ENCODE measurements around the gene DTNBP1.
A peak's percentile ranks its signal among the peaks of the same experiment; 100 is the strongest.
"Not testable (repeated sequence)": the region's sequence is repeated elsewhere in the genome, so short reads cannot be mapped to it uniquely, and the experiment has no call there.

The DTNBP1 gene

DNA sequence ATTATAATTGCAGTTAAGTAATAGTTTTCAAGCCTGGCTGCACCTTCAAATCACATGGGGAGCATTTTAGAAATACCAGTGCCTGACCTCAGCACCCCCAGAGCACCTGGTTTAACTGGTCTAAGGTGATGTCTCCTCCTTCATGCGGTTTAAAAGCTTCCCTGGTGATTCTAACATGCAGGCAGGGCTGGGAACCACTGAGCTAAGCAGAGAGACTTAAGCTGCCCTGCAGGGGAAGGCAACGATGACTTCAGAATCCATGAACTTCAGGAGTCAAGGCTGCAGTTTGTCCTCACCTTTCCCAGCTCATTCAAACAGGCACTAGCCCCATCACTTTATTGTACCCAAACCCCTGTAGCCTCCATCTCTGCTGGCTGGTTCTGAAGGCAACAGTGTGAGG is 6.1 kb upstream of the DTNBP1 start:
- no peak for DNase-seq (ENCODE audit: low read depth)

DNA sequence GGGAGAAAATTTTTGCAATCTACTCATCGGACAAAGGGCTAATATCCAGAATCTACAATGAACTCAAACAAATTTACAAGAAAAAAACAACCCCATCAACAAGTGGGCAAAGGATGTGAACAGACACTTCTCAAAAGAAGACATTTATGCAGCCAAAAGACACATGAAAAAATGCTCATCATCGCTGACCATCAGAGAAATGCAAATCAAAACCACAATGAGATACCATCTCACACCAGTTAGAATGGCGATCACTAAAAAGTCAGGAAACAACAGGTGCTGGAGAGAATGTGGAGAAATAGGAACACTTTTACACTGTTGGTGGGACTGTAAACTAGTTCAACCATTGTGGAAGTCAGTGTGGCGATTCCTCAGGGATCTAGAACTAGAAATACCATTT is 4.1 kb upstream of the DTNBP1 start:
- not testable (repeated sequence) for DNase-seq (ENCODE audit: low read depth)

GRCh38 chr6:15665237-15665636 is 2.4 kb upstream of the DTNBP1 start:
- no peak for DNase-seq (ENCODE audit: low read depth)

GRCh38 chr6:15663130-15663871 is 473 bp upstream of the DTNBP1 start:
- no peak for DNase-seq (ENCODE audit: low read depth)

GRCh38 chr6:15661853-15662325 is 939 bp downstream of the DTNBP1 start:
- DNase-seq (ENCODE audit: low read depth): no peak

GRCh38 chr6:15659181-15659580 is 3.6 kb downstream of the DTNBP1 start:
- no peak for DNase-seq (ENCODE audit: low read depth)

DNA sequence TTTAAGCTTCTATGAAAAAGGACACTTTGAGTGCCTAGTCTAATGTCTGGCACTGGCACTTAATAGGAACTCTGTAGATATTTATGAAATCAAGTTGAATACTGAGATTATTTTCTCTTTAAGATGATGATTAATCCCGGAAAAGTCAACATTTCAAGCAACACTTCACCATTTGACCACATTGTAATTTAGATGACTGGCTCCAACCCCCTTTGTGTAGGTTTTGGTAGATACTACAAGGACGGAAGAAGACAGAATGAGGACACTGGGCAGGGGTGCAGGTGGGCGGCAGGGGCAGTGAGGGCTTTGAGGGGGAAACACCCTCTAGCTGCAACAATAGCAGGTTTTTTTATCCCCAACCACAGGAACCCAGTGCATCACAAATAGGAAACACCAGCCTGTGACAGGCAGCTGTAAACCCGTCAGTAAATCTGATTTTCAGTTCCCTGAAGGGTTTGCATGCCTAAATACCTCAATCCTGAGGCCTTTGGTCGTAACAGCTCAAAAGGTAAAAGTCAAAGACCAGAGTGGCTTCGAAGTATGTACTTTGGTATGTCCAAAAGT is 4.6 kb downstream of the DTNBP1 start:
- no peak for DNase-seq (ENCODE audit: low read depth)

DNA sequence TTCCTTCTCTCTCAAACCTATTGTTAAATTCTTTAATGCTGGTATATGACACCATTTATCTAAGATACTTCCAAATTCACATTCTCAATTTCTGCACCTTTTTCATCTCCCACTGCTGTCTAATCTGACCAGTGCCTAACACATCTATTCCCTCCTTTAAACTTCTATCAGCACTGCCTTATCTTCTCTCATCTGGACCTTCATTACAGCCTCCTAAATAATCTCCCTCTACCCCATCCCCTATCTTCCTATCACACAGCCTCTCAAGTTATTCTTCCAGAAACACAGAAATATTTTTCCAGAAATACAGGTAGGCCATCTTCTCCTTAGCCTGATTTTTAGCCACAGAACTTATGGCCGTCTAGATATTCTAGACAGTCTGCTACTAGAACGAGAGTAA is 5.5 kb downstream of the DTNBP1 start:
- no peak for DNase-seq (ENCODE audit: low read depth)

- no peak for DNase-seq (ENCODE audit: low read depth)
Observed at GRCh38 chr6:15656145-15656544, 6.7 kb downstream of the DTNBP1 start.

DNA sequence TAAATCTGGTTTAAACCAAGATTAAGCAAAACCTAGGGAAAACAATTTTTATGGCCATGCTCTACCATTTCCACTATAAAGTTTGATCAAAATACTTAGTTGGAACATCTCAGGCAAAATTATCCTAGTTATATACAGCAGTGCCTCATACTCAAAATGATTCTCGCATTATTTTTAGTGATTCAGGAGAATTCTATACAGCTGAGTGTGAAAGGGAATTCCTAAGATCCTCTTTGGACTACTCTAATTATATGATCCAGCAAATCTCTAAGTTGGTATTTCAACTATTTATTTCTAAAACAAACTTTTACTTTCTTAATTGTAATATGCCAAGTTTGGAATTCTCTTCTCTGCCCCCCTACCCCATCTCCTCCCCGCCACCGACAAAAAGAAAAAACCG is 8.6 kb downstream of the DTNBP1 start:
- no peak for DNase-seq (ENCODE audit: low read depth)

DNA sequence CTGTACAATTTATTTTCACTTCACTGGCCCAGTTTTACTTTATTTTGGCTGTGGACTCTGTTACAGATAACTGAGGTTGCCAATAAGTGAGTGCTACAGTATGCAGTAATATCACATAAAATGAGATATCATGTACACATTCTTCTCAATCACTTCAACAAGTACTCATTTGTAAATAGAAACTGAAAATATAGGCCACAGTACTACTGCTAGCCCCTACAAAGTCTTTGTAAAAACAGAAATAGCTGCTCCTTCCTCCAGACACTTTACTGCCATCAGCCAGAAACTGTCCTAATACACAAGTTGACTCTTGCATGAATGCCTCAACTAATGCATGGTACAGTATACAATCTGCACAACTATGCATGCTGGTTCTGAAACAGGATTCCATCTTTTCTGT is 9.2 kb downstream of the DTNBP1 start:
- DNase-seq (ENCODE audit: low read depth): no peak

DNA sequence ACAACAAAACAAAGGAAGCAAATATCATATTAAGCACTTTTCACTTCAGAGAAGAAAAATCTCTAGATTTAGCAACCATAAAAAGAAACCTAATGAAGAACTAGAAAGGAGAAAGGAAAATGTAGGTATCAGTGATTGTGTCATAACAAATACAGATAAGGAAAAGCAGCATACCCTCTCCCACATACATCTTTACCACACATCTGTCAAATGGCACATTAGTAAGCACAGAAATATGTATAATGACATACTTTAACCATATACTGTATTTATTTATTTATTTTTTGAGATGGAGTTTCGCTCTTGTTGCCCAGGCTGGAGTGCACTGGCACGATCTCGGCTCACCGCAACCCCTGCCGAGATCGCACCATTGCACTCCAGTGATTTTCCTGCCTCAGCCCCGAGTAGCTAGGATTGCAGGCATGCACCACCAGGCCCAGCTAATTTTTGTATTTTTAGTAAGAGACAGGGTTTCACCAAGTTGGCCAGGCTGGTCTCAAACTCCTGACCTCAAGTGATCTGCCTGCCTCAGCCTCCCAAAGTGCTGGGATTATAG is 12.7 kb downstream of the DTNBP1 start:
- DNase-seq (ENCODE audit: low read depth): not testable (repeated sequence)

DNA sequence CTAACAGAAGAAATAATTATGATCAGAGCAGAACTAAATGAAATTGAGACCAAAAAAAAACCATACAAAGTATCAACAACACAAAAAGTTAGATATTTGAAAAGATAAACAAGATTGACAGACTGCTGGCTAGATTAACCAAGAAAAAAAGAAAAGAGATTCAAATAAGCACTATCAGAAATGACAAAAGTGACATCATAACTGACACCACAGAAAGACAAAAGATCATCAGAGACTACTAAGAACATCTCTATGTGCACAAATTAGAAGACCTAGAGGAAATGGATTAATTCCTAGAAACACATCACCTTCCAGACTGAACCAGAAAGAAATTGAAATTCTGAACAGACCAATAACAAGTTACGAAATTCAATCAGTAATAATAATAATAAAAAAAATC is 17.9 kb downstream of the DTNBP1 start:
- DNase-seq (ENCODE audit: low read depth): no peak

- DNase-seq (ENCODE audit: low read depth): no peak
Observed at GRCh38 chr6:15643542-15643941, 19.3 kb downstream of the DTNBP1 start.

DNA sequence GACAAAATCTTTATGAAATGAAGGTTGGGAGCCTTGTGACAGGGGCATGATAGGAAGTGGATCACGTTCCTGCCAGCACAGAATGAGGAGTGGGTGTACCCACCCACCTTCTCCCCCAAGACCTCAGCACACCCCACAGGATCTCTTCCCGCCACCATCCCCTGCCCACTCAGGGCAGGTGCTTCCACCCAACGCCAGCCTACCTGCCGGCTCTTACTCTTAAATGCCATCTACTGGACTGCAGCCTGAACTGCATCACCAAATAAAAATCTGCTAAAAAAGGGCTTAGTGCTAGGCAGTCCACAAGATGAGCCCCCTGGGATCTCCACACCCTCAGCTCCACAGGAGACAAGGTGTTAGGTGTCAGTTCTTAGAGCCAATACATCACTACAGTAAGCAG is 20.6 kb downstream of the DTNBP1 start:
- DNase-seq (ENCODE audit: low read depth): no peak

- DNase-seq (ENCODE audit: low read depth): no peak
Observed at GRCh38 chr6:15638373-15638772, 24.5 kb downstream of the DTNBP1 start.

- no peak for DNase-seq (ENCODE audit: low read depth)
Observed at GRCh38 chr6:15631432-15631831, 31.4 kb downstream of the DTNBP1 start.

DNA sequence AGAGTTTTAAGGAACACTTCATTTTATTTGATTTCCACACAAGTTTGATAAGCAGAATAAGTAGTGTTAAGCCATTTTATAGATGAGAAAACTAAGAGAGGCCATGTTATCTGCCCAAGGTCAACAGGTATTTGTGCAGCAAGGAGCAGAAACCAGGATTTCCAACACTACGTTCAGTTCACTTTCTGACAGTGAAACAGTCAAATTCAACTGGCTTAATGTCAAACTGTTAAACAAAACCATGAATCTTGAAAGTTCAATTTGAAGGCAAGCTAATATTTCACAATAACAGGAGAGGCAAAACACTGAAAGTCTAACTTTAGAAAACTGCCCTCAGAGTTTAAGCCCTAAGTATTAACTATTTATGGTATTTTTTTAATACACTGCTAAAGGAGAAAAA is 32.6 kb downstream of the DTNBP1 start:
- no peak for DNase-seq (ENCODE audit: low read depth)

DNA sequence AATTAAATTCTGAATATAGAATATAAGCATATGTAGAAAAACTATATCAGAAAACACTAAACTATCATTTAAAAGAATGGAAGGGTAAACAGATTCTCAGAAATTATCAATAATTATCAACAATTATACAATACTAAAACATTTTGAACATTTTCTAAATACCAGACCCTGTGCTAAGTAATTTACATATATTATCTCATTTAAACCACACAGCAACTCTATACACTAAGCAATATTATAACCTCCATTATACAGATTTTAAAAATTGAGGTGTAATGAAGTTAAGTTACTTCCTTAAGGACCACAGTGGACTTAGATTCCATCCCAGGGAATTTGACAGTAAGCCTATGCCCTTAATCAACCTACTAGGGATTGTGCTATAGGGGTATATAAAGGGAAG is 33.3 kb downstream of the DTNBP1 start:
- DNase-seq (ENCODE audit: low read depth): no peak

DNA sequence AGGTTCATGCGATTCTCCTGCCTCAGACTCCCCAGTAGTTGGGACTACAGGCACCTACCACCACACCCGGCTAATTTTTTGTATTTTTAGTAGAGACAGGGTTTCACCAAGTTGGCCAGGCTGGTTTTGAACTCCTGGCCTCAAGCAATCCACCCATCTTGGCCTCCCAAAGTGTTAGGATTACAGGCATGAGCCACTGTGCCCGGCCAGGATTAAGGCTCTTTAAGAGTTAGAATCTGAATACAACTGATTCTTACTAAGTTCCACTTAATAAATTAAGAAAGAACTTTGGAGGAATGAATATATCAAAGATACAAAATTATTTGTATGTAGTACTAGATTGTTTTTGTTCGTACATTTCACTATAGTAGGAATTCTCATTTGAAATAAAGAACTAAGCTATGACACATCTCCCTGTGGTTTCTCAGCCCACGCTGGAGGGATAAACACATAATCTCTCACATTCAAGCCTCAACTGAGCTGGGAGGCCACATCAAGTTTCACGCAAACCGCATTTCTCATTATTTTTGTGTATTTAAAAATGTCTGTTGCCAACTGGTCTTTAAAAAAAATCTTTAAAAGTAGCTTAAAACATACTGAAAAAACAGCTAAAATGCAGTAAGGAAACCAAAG is 34.2 kb downstream of the DTNBP1 start:
- DNase-seq (ENCODE audit: low read depth): peak; percentile 14

- DNase-seq (ENCODE audit: low read depth): no peak
Observed at GRCh38 chr6:15627821-15628220, 35.0 kb downstream of the DTNBP1 start.

GRCh38 chr6:15626878-15627674 is 35.8 kb downstream of the DTNBP1 start:
- no peak for DNase-seq (ENCODE audit: low read depth)

All from stimulated activated CD8-positive, alpha-beta memory T cell treated with anti-CD3 and anti-CD28 coated beads, Interleukin-7, amount 100 ng/mL, for 24 hours (primary cell).